Uterus (tissue), 2 donors: ENCODE results near the gene ELMO1.

Experiments used
- POLR2A ChIP-seq, 2 donors: fragments of 450-650 bp; IDR thresholded peaks; one replicate each; pipeline ENCODE4 v1.6.1; 2016; ENCODE audit warnings: antibody characterized with exemption in 2 of 2, mild to moderate bottlenecking in 1 of 2, moderate library complexity in 1 of 2
- TF ChIP-seq, protein P1 (sequence below), 4 experiments: fragments of 200-600 bp in 2 of 4; fragments of 450-650 bp in 2 of 4; sonication (generic) in 2 of 4; IDR thresholded peaks; one replicate each; pipeline ENCODE4 v1.5.1; 2016 to 2019; ENCODE audit warnings: antibody characterized with exemption in 4 of 4, mild to moderate bottlenecking in 2 of 4, moderate library complexity in 1 of 4

DNA sequence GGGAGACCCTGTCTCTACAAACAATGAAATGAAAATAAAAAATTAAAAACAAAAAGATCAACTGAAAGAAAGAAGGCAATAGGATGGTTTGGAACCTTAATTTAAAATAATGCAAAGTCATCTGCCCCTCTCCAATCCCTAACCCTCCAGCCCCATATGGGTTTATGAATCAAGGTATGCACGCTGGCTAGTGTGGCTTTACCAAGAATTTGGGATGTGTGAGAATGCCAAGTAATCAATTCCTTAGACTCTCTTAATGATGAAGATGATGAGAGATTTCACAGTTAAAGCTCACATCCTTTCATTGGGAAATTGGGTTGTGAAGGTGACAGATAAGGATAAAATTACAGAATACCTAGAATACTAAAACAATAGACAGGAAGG lies 577.3 kb downstream of the ELMO1 start:
- TF ChIP-seq, protein P1, sequence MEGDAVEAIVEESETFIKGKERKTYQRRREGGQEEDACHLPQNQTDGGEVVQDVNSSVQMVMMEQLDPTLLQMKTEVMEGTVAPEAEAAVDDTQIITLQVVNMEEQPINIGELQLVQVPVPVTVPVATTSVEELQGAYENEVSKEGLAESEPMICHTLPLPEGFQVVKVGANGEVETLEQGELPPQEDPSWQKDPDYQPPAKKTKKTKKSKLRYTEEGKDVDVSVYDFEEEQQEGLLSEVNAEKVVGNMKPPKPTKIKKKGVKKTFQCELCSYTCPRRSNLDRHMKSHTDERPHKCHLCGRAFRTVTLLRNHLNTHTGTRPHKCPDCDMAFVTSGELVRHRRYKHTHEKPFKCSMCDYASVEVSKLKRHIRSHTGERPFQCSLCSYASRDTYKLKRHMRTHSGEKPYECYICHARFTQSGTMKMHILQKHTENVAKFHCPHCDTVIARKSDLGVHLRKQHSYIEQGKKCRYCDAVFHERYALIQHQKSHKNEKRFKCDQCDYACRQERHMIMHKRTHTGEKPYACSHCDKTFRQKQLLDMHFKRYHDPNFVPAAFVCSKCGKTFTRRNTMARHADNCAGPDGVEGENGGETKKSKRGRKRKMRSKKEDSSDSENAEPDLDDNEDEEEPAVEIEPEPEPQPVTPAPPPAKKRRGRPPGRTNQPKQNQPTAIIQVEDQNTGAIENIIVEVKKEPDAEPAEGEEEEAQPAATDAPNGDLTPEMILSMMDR (IDR thresholded peaks at IDR 0.05) = no peak
- no peak for TF ChIP-seq POLR2A (IDR thresholded peaks at IDR 0.05)
